GM23338 (cell line): ENCODE results near the gene METTL22. TPM values are rescaled to one million over a fixed set of nuclear protein-coding genes. Genes with fewer than 3 reads are reported as not detected.

Experiments used
- ATAC-seq: fragments of 200-7000 bp; cut with Tn5 transposase; 3 replicates; pipeline ENCODE4 v1.9.1; 2020
- DNase-seq: peaks from one replicate; pipeline ENCODE4 v3.0.0-alpha.2; 2015; ENCODE audit warnings: low spot score
- H2AFZ ChIP-seq: fragments of 200-600 bp; sonication (generic); 2 replicates; pipeline ENCODE4 v1.8.0; 2016; ENCODE audit warnings: antibody characterized with exemption, mild to moderate bottlenecking, moderate library complexity
- H3F3A ChIP-seq: fragments of 200-600 bp; sonication (generic); replicated peaks from 2 replicates; pipeline ENCODE4 v1.8.0; 2017; ENCODE audit warnings: antibody characterized with exemption, mixed run types, low read depth
- H3K27ac ChIP-seq: fragments of 200-600 bp; sonication (generic); 2 replicates; pipeline ENCODE4 v1.6.1; 2016; ENCODE audit warnings: low read depth
- H3K27me3 ChIP-seq: fragments of 200-600 bp; sonication (generic); 2 replicates; pipeline ENCODE4 v1.8.0; 2016; ENCODE audit warnings: mild to moderate bottlenecking, mixed run types, moderate library complexity; ENCODE audit not compliant: insufficient read depth
- H3K36me3 ChIP-seq: fragments of 200-600 bp; sonication (generic); 2 replicates; pipeline ENCODE4 v1.8.0; 2016; ENCODE audit warnings: mild to moderate bottlenecking; ENCODE audit not compliant: insufficient read depth
- H3K4me1 ChIP-seq: fragments of 200-600 bp; sonication (generic); 2 replicates; pipeline ENCODE4 v1.8.0; 2016; ENCODE audit warnings: mild to moderate bottlenecking, moderate library complexity; ENCODE audit not compliant: insufficient read depth
- H3K4me2 ChIP-seq: fragments of 200-600 bp; sonication (generic); 2 replicates; pipeline ENCODE4 v1.7.1; 2017; ENCODE audit warnings: mixed run types
- H3K4me3 ChIP-seq: fragments of 200-600 bp; sonication (generic); 2 replicates; pipeline ENCODE4 v1.6.1; 2016; ENCODE audit warnings: mixed run types
- H3K79me2 ChIP-seq: fragments of 200-600 bp; sonication (generic); replicated peaks from 2 replicates; pipeline ENCODE4 v1.8.0; 2017; ENCODE audit warnings: mild to moderate bottlenecking; ENCODE audit not compliant: insufficient read depth
- H3K9me2 ChIP-seq: fragments of 200-600 bp; sonication (generic); 2 replicates; pipeline ENCODE4 v1.8.0; 2017; ENCODE audit not compliant: insufficient read depth
- H4K20me1 ChIP-seq: fragments of 200-600 bp; sonication (generic); replicated peaks from 2 replicates; pipeline ENCODE4 v1.8.0; 2017; ENCODE audit warnings: mild to moderate bottlenecking; ENCODE audit not compliant: insufficient read depth
- H3K27ac Mint-ChIP-seq: 2 replicates; pipeline ENCODE4 v1.8.0; 2020; ENCODE audit warnings: inconsistent platforms, mild to moderate bottlenecking, moderate library complexity, mixed read lengths
- H3K27me3 Mint-ChIP-seq: 3 replicates; pipeline ENCODE4 v1.8.0; 2022; ENCODE audit warnings: low read depth, mild to moderate bottlenecking, moderate library complexity, mixed read lengths, inconsistent platforms; ENCODE audit not compliant: insufficient read depth, poor library complexity
- H3K36me3 Mint-ChIP-seq: 3 replicates; pipeline ENCODE4 v1.8.0; 2021; ENCODE audit warnings: low read depth, mild to moderate bottlenecking, inconsistent platforms, moderate library complexity, mixed read lengths
- H3K4me1 Mint-ChIP-seq: 3 replicates; pipeline ENCODE4 v1.8.0; 2020; ENCODE audit warnings: mild to moderate bottlenecking, inconsistent platforms, mixed read lengths
- H3K4me3 Mint-ChIP-seq: 3 replicates; pipeline ENCODE4 v1.8.0; 2021; ENCODE audit warnings: moderate library complexity, mild to moderate bottlenecking, inconsistent platforms, mixed read lengths
- H3K9me3 Mint-ChIP-seq: 3 replicates; pipeline ENCODE4 v1.8.0; 2020; ENCODE audit warnings: moderate library complexity, mild to moderate bottlenecking, inconsistent platforms, mixed read lengths
- CREB1 ChIP-seq: fragments of 250-450 bp; sonication (Bioruptor Pico); IDR thresholded peaks from 2 replicates; pipeline ENCODE4 v1.5.0; 2020; ENCODE audit warnings: low read depth, mild to moderate bottlenecking, moderate library complexity
- EZH2 ChIP-seq: fragments of 200-600 bp; sonication (generic); IDR thresholded peaks from one replicate; pipeline ENCODE4 v1.8.0; 2017; ENCODE audit warnings: antibody characterized with exemption, mild to moderate bottlenecking, low read depth; ENCODE audit not compliant: unreplicated experiment
- EZH2phosphoT487 ChIP-seq: fragments of 200-600 bp; sonication (generic); IDR thresholded peaks from one replicate; pipeline ENCODE4 v1.8.1; 2018; ENCODE audit warnings: antibody characterized with exemption; ENCODE audit not compliant: unreplicated experiment
- JUNB ChIP-seq: IDR thresholded peaks from one replicate; pipeline ENCODE4 v1.6.1; 2016; ENCODE audit warnings: antibody characterized with exemption; ENCODE audit not compliant: unreplicated experiment
- NANOG ChIP-seq: IDR thresholded peaks from 2 replicates; pipeline ENCODE4 v1.6.1; 2016; ENCODE audit warnings: antibody characterized with exemption, borderline replicate concordance
- POLR2AphosphoS5 ChIP-seq: IDR thresholded peaks from 2 replicates; pipeline ENCODE4 v1.6.1; 2016; ENCODE audit warnings: antibody characterized with exemption, low read depth
- STAT1 ChIP-seq: IDR thresholded peaks from one replicate; pipeline ENCODE4 v1.6.1; 2016; ENCODE audit warnings: antibody characterized with exemption; ENCODE audit not compliant: unreplicated experiment
- ZNF114 ChIP-seq: fragments of 250-450 bp; sonication (Bioruptor Pico); IDR thresholded peaks from 2 replicates; pipeline ENCODE4 v1.5.0; 2020; ENCODE audit warnings: mild to moderate bottlenecking, moderate library complexity
- ZNF331 ChIP-seq: fragments of 250-450 bp; sonication (Bioruptor Pico); IDR thresholded peaks from 2 replicates; pipeline ENCODE4 v1.5.0; 2020; ENCODE audit warnings: low read depth, mild to moderate bottlenecking, moderate library complexity
- polyA plus RNA-seq: library from polyadenylated mRNA; unstranded; fragments of >200 nt; fragmentation: Nextera tagmentation; extraction: Ambion mirVana; gene quantifications from 2 replicates; pipeline ENCODE4 v1.2.1, GENCODE V29; 2016
- total RNA-seq: library from RNA; depleted of rRNA; stranded (reverse); fragments of >200 nt; shearing (Covaris generic); gene quantifications from 2 replicates; pipeline ENCODE4 v1.2.3, GENCODE V29; 2014
- TF ChIP-seq, protein P1 (sequence below): fragments of 250-450 bp; sonication (Bioruptor Pico); IDR thresholded peaks from 2 replicates; pipeline ENCODE4 v1.5.0; 2020; ENCODE audit warnings: mild to moderate bottlenecking, moderate library complexity
- TF ChIP-seq, protein P2 (sequence below): IDR thresholded peaks from one replicate; pipeline ENCODE4 v1.6.1; 2018; ENCODE audit warnings: antibody characterized with exemption; ENCODE audit not compliant: unreplicated experiment
- TF ChIP-seq, protein P3 (sequence below), 2 experiments: fragments of 200-600 bp in 1 of 2; sonication (generic) in 1 of 2; conservative IDR thresholded peaks; 2 replicates each; pipeline versions ENCODE4 v1.5.1 to v1.6.1; 2016 to 2017; ENCODE audit warnings: antibody characterized with exemption in 2 of 2, low read depth in 2 of 2, mild to moderate bottlenecking in 2 of 2, moderate library complexity in 1 of 2
- TF ChIP-seq, protein P4 (sequence below): IDR thresholded peaks from 2 replicates; pipeline ENCODE4 v1.6.1; 2016; ENCODE audit warnings: antibody characterized with exemption

Gene METTL22
- total and polyA plus RNA-seq, 2 experiments from 2014 or later: 51.4 to 51.8 TPM

DNA sequence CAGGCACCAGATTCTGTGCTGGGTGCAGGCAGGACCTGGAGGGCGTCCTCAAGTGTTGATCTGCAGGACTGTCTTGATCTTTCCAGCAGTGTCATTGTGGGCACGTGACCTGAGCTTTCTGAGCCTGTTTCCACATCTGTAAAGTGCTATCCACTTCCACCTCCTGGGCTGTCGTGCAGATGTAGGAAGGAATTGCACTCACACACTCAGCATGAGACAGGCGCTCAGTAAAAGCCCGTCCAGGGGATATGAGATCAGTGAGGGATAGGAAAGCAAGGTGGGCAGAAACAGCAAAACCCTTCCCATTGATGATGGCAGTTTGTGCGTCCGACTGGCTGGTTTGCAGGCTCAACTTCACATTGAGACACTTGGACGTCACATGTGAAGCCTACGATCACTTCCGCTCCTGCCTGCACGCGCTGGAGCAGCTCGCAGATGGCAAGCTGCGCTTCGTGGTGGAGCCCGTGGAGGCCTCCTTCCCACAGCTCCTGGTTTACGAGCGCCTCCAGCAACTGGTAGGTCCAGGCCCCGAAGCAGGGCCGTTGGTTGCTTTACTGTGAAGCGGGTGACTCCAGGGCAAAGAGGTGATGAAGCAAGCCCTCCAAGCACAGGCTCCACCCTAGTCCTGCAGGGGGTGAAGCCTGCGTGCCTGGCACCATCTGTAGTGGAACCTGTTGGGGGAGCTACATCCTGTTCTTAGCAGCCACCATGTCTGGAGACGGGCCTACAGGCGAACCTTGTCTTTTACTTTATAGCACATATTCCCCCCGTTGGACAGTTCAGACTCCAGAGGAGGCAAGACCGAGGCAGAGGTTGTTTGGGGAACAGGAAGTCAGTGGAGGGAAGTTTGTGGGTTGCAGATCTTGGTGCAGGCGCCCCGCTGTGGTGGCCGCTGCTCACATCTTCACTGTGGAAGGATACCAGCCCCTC lies 23.0 kb downstream of the METTL22 start:
- no peak for TF ChIP-seq STAT1
- no peak for TF ChIP-seq JUNB
- TF ChIP-seq, protein P1, sequence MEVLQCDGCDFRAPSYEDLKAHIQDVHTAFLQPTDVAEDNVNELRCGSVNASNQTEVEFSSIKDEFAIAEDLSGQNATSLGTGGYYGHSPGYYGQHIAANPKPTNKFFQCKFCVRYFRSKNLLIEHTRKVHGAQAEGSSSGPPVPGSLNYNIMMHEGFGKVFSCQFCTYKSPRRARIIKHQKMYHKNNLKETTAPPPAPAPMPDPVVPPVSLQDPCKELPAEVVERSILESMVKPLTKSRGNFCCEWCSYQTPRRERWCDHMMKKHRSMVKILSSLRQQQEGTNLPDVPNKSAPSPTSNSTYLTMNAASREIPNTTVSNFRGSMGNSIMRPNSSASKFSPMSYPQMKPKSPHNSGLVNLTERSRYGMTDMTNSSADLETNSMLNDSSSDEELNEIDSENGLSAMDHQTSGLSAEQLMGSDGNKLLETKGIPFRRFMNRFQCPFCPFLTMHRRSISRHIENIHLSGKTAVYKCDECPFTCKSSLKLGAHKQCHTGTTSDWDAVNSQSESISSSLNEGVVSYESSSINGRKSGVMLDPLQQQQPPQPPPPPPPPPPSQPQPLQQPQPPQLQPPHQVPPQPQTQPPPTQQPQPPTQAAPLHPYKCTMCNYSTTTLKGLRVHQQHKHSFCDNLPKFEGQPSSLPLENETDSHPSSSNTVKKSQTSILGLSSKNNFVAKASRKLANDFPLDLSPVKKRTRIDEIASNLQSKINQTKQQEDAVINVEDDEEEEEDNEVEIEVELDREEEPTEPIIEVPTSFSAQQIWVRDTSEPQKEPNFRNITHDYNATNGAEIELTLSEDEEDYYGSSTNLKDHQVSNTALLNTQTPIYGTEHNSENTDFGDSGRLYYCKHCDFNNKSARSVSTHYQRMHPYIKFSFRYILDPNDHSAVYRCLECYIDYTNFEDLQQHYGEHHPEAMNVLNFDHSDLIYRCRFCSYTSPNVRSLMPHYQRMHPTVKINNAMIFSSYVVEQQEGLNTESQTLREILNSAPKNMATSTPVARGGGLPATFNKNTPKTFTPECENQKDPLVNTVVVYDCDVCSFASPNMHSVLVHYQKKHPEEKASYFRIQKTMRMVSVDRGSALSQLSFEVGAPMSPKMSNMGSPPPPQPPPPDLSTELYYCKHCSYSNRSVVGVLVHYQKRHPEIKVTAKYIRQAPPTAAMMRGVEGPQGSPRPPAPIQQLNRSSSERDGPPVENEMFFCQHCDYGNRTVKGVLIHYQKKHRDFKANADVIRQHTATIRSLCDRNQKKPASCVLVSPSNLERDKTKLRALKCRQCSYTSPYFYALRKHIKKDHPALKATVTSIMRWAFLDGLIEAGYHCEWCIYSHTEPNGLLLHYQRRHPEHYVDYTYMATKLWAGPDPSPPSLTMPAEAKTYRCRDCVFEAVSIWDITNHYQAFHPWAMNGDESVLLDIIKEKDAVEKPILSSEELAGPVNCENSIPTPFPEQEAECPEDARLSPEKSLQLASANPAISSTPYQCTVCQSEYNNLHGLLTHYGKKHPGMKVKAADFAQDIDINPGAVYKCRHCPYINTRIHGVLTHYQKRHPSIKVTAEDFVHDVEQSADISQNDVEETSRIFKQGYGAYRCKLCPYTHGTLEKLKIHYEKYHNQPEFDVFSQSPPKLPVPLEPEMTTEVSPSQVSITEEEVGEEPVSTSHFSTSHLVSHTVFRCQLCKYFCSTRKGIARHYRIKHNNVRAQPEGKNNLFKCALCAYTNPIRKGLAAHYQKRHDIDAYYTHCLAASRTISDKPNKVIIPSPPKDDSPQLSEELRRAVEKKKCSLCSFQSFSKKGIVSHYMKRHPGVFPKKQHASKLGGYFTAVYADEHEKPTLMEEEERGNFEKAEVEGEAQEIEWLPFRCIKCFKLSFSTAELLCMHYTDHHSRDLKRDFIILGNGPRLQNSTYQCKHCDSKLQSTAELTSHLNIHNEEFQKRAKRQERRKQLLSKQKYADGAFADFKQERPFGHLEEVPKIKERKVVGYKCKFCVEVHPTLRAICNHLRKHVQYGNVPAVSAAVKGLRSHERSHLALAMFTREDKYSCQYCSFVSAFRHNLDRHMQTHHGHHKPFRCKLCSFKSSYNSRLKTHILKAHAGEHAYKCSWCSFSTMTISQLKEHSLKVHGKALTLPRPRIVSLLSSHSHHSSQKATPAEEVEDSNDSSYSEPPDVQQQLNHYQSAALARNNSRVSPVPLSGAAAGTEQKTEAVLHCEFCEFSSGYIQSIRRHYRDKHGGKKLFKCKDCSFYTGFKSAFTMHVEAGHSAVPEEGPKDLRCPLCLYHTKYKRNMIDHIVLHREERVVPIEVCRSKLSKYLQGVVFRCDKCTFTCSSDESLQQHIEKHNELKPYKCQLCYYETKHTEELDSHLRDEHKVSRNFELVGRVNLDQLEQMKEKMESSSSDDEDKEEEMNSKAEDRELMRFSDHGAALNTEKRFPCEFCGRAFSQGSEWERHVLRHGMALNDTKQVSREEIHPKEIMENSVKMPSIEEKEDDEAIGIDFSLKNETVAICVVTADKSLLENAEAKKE (CRISPR knock-in tag): no peak
- TF ChIP-seq NANOG: no peak
- no peak for TF ChIP-seq EZH2phosphoT487
- TF ChIP-seq, protein P2, sequence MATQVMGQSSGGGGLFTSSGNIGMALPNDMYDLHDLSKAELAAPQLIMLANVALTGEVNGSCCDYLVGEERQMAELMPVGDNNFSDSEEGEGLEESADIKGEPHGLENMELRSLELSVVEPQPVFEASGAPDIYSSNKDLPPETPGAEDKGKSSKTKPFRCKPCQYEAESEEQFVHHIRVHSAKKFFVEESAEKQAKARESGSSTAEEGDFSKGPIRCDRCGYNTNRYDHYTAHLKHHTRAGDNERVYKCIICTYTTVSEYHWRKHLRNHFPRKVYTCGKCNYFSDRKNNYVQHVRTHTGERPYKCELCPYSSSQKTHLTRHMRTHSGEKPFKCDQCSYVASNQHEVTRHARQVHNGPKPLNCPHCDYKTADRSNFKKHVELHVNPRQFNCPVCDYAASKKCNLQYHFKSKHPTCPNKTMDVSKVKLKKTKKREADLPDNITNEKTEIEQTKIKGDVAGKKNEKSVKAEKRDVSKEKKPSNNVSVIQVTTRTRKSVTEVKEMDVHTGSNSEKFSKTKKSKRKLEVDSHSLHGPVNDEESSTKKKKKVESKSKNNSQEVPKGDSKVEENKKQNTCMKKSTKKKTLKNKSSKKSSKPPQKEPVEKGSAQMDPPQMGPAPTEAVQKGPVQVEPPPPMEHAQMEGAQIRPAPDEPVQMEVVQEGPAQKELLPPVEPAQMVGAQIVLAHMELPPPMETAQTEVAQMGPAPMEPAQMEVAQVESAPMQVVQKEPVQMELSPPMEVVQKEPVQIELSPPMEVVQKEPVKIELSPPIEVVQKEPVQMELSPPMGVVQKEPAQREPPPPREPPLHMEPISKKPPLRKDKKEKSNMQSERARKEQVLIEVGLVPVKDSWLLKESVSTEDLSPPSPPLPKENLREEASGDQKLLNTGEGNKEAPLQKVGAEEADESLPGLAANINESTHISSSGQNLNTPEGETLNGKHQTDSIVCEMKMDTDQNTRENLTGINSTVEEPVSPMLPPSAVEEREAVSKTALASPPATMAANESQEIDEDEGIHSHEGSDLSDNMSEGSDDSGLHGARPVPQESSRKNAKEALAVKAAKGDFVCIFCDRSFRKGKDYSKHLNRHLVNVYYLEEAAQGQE: no peak
- no peak for TF ChIP-seq EZH2
- TF ChIP-seq POLR2AphosphoS5: no peak
- TF ChIP-seq, protein P3, sequence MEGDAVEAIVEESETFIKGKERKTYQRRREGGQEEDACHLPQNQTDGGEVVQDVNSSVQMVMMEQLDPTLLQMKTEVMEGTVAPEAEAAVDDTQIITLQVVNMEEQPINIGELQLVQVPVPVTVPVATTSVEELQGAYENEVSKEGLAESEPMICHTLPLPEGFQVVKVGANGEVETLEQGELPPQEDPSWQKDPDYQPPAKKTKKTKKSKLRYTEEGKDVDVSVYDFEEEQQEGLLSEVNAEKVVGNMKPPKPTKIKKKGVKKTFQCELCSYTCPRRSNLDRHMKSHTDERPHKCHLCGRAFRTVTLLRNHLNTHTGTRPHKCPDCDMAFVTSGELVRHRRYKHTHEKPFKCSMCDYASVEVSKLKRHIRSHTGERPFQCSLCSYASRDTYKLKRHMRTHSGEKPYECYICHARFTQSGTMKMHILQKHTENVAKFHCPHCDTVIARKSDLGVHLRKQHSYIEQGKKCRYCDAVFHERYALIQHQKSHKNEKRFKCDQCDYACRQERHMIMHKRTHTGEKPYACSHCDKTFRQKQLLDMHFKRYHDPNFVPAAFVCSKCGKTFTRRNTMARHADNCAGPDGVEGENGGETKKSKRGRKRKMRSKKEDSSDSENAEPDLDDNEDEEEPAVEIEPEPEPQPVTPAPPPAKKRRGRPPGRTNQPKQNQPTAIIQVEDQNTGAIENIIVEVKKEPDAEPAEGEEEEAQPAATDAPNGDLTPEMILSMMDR (conservative IDR thresholded peaks at IDR 0.05; ENCODE audit: low read depth in 2 of 2): no peak
- TF ChIP-seq ZNF114 (CRISPR knock-in tag): no peak
- no peak for TF ChIP-seq ZNF331 (CRISPR knock-in tag)
- no peak for TF ChIP-seq CREB1 (CRISPR knock-in tag)
- TF ChIP-seq, protein P4, sequence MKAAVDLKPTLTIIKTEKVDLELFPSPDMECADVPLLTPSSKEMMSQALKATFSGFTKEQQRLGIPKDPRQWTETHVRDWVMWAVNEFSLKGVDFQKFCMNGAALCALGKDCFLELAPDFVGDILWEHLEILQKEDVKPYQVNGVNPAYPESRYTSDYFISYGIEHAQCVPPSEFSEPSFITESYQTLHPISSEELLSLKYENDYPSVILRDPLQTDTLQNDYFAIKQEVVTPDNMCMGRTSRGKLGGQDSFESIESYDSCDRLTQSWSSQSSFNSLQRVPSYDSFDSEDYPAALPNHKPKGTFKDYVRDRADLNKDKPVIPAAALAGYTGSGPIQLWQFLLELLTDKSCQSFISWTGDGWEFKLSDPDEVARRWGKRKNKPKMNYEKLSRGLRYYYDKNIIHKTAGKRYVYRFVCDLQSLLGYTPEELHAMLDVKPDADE: no peak
- Mint-ChIP-seq H3K4me1 (no peaks in the 10 kb centered on the region), H3K4me3 (no peak overlapping the region), H3K27me3 (peaks cover 5% of the 10 kb centered on the region), H3K36me3 (peaks cover 89% of the 10 kb centered on the region), H3K27ac (no peak overlapping the region), H3K9me3 (no peaks in the 10 kb centered on the region)
- H3K27me3 ChIP-seq: no peaks in the 10 kb centered on the region
- no peak overlapping the region for H3K27ac ChIP-seq
- H3K9me2 ChIP-seq: no peaks in the 10 kb centered on the region
- H2AFZ ChIP-seq: no peak overlapping the region
- H4K20me1 ChIP-seq: peaks cover 4% of the 10 kb centered on the region; the same call in 1 of the 2 replicates
- no peak overlapping the region for H3K4me3 ChIP-seq
- no peaks in the 10 kb centered on the region; the same call in 1 of the 2 replicates for H3K79me2 ChIP-seq
- peak; percentile 56 for ATAC-seq
- H3F3A ChIP-seq: no peaks in the 10 kb centered on the region
- H3K4me2 ChIP-seq: no peak overlapping the region
- DNase-seq: no peak
- H3K4me1 ChIP-seq: no peaks in the 10 kb centered on the region
- H3K36me3 ChIP-seq: peaks cover 40% of the 10 kb centered on the region
